COR-L47 (cell line): ENCODE results near the gene CCNB1IP1.
"Not testable (repeated sequence)": the region's sequence is repeated elsewhere in the genome, so short reads cannot be mapped to it uniquely, and the experiment has no call there.

Source experiments
- DNase-seq: peaks from one replicate; lab custom pipeline; 2025; lab: John Stamatoyannopoulos, UW

CCNB1IP1 gene

GRCh38 chr14:20332788-20333493 lies at the start of gene CCNB1IP1:
CCNB1IP1 (minus strand) TSS chr14:20333279; CDS start chr14:20316523, 16,756 bp downstream.
- peak; percentile 83 for DNase-seq

- no peak for DNase-seq
These were observed 49.4 kb upstream of the CCNB1IP1 start for GRCh38 chr14:20382526-20382925.

GRCh38 chr14:20381341-20381740 lies 48.3 kb upstream of the CCNB1IP1 start:
- DNase-seq, result no peak

- no peak for DNase-seq
These were observed 47.6 kb upstream of the CCNB1IP1 start for GRCh38 chr14:20380681-20381080.

- no peak for DNase-seq
These were observed 46.7 kb upstream of the CCNB1IP1 start for GRCh38 chr14:20379743-20380142.

- DNase-seq, result no peak
These were observed 44.1 kb upstream of the CCNB1IP1 start for GRCh38 chr14:20377171-20377570.

- DNase-seq, result no peak
These were observed 43.1 kb upstream of the CCNB1IP1 start for GRCh38 chr14:20376071-20376588.

- no peak for DNase-seq
These were observed 42.4 kb upstream of the CCNB1IP1 start for GRCh38 chr14:20375471-20375870.

GRCh38 chr14:20372796-20373195 lies 39.7 kb upstream of the CCNB1IP1 start:
- no peak for DNase-seq

- no peak for DNase-seq
These were observed 32.8 kb upstream of the CCNB1IP1 start for GRCh38 chr14:20365928-20366327.

- DNase-seq, result not testable (repeated sequence)
These were observed 25.4 kb upstream of the CCNB1IP1 start for GRCh38 chr14:20358474-20358873.

- DNase-seq, result no peak
These were observed 23.3 kb upstream of the CCNB1IP1 start for GRCh38 chr14:20356422-20356821.

- DNase-seq, result no peak
These were observed 17.8 kb upstream of the CCNB1IP1 start for GRCh38 chr14:20350860-20351259.

- no peak for DNase-seq
These were observed 17.2 kb upstream of the CCNB1IP1 start for GRCh38 chr14:20350282-20350681.

GRCh38 chr14:20347747-20348146 lies 14.7 kb upstream of the CCNB1IP1 start:
- no peak for DNase-seq

- DNase-seq, result no peak
These were observed 13.6 kb upstream of the CCNB1IP1 start for GRCh38 chr14:20346713-20347112.

GRCh38 chr14:20345366-20345765 lies 12.3 kb upstream of the CCNB1IP1 start:
- no peak for DNase-seq

GRCh38 chr14:20343862-20344220 lies 10.8 kb upstream of the CCNB1IP1 start:
- no peak for DNase-seq

- peak; percentile 100 for DNase-seq
These were observed 10.2 kb upstream of the CCNB1IP1 start, which contains the start of gene PARP2 for GRCh38 chr14:20343092-20343861. PARP2 (plus strand) TSS chr14:20343635; CDS start chr14:20343642, 7 bp downstream.

GRCh38 chr14:20341646-20342045 lies 8.6 kb upstream of the CCNB1IP1 start:
- DNase-seq, result no peak

GRCh38 chr14:20341032-20341431 lies 8.0 kb upstream of the CCNB1IP1 start:
- DNase-seq, result not testable (repeated sequence)

GRCh38 chr14:20334017-20334416 lies 938 bp upstream of the CCNB1IP1 start:
- DNase-seq, result no peak

GRCh38 chr14:20333494-20333841 lies 389 bp upstream of the CCNB1IP1 start:
- DNase-seq, result no peak
